ENCODE data around the gene TRIM46.
A peak's percentile ranks its signal among the peaks of the same experiment; 100 is the strongest.

GRCh38 chr1:155199792-155200191, 26.1 kb downstream of the TRIM46 start:
- TF ChIP-seq POLR2AphosphoS5 (IDR thresholded peaks at IDR 0.05; ENCODE audit: low read depth, low read length) (0 out of 2 replicates have a peak, but pooled peaks have one; percentile 16), CTCF (IDR thresholded peaks at IDR 0.05 in 2 of 3, conservative IDR thresholded peaks at IDR 0.05 in 1 of 3; ENCODE audit: borderline replicate concordance in 1 of 3, insufficient read depth in 1 of 3, low read depth in 2 of 3, low read length in 2 of 3) (no peak), POLR2A (IDR thresholded peaks at IDR 0.05; ENCODE audit: borderline replicate concordance, extremely low read depth, insufficient read depth, insufficient read length) (no peak), SP1 (IDR thresholded peaks at IDR 0.05; ENCODE audit: low read depth) (no peak), FOSL1 (IDR thresholded peaks at IDR 0.05; ENCODE audit: low read depth) (no peak), CEBPB (IDR thresholded peaks at IDR 0.05; ENCODE audit: low read depth) (no peak)
